GM18873 (cell line): ENCODE measurements around the gene PPM1L.

Experiments
- ATAC-seq: cut with Tn5 transposase; IDR thresholded peaks from one replicate; pipeline ENCODE4 v1.9.1; 2021; ENCODE audit warnings: mild to moderate bottlenecking, moderate library complexity, moderate number of reproducible peaks; ENCODE audit not compliant: unreplicated experiment, low FRiP score

PPM1L gene

GRCh38 chr3:161025911-161026310, 269.9 kb downstream of the PPM1L start:
- no peak for ATAC-seq

- no peak for ATAC-seq
Observed at GRCh38 chr3:161026612-161027510, 270.8 kb downstream of the PPM1L start.

GRCh38 chr3:161028555-161029153, 272.6 kb downstream of the PPM1L start:
- ATAC-seq: no peak

GRCh38 chr3:161031134-161031533, 275.1 kb downstream of the PPM1L start:
- ATAC-seq: no peak

- ATAC-seq: peak; percentile 88
Observed at GRCh38 chr3:161034913-161035550, 279.0 kb downstream of the PPM1L start.

GRCh38 chr3:161035711-161036110, 279.7 kb downstream of the PPM1L start:
- ATAC-seq: no peak

GRCh38 chr3:161038725-161039124, 282.7 kb downstream of the PPM1L start:
- no peak for ATAC-seq

GRCh38 chr3:161042023-161042501, 286.0 kb downstream of the PPM1L start:
- no peak for ATAC-seq

- peak; percentile 71 for ATAC-seq
Observed at GRCh38 chr3:161043336-161044035, 287.5 kb downstream of the PPM1L start.

- ATAC-seq: no peak
Observed at GRCh38 chr3:161049683-161050248, 293.7 kb downstream of the PPM1L start.

GRCh38 chr3:161050935-161051334, 294.9 kb downstream of the PPM1L start:
- no peak for ATAC-seq

GRCh38 chr3:161051856-161052255, 295.8 kb downstream of the PPM1L start:
- no peak for ATAC-seq

- no peak for ATAC-seq
Observed at GRCh38 chr3:161054860-161055604, 299.0 kb downstream of the PPM1L start.

- no peak for ATAC-seq
Observed at GRCh38 chr3:161064413-161064812, 308.4 kb downstream of the PPM1L start.

GRCh38 chr3:161066930-161067329, 310.9 kb downstream of the PPM1L start:
- ATAC-seq: no peak

- no peak for ATAC-seq
Observed at GRCh38 chr3:161067335-161067734, 311.3 kb downstream of the PPM1L start.

- ATAC-seq: peak; percentile 97
Observed at GRCh38 chr3:161069511-161070251, 313.6 kb downstream of the PPM1L start.

GRCh38 chr3:161070252-161070930, 314.4 kb downstream of the PPM1L start:
- ATAC-seq: no peak
